Suprapubic skin (tissue), 4 donors: ENCODE data around the gene HACD1.

ENCODE experiments used
- EP300 ChIP-seq: sonication (generic); formaldehyde crosslinking; IDR thresholded peaks from one replicate; pipeline ENCODE4 v1.6.1; 2017; ENCODE audit warnings: antibody characterized with exemption
- POLR2AphosphoS5 ChIP-seq, 3 donors: sonication (generic); formaldehyde crosslinking; IDR thresholded peaks; one replicate each; pipeline ENCODE4 v1.6.1; 2017; ENCODE audit warnings: antibody characterized with exemption in 3 of 3
- TF ChIP-seq, protein P1 (sequence below), 2 donors: fragments of 200-600 bp in 1 of 2; fragments of 450-650 bp in 1 of 2; sonication (generic) in 1 of 2; IDR thresholded peaks; one replicate each; pipeline ENCODE4 v1.5.1; 2016 to 2019; ENCODE audit warnings: antibody characterized with exemption in 2 of 2, mild to moderate bottlenecking in 1 of 2, moderate library complexity in 1 of 2

DNA sequence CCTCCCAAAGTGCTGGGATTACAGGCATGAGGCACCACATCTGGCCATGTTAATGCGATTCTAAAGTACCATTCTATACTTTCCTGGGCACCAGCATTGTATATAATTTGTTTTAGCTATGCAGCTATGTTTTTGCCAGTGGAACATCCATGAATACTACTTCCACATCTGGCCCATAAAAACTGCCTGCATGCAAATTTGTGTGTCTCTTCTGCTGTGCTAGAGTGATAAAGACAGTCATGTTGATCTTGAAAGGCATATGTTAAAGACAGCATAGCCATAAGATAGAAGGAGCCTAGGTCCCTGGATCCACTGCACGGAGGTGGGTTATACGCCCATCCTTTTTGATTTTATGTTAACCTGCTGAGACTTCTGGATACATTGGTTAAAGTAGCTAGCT lies 52.3 kb downstream of the HACD1 start:
- TF ChIP-seq, protein P1, sequence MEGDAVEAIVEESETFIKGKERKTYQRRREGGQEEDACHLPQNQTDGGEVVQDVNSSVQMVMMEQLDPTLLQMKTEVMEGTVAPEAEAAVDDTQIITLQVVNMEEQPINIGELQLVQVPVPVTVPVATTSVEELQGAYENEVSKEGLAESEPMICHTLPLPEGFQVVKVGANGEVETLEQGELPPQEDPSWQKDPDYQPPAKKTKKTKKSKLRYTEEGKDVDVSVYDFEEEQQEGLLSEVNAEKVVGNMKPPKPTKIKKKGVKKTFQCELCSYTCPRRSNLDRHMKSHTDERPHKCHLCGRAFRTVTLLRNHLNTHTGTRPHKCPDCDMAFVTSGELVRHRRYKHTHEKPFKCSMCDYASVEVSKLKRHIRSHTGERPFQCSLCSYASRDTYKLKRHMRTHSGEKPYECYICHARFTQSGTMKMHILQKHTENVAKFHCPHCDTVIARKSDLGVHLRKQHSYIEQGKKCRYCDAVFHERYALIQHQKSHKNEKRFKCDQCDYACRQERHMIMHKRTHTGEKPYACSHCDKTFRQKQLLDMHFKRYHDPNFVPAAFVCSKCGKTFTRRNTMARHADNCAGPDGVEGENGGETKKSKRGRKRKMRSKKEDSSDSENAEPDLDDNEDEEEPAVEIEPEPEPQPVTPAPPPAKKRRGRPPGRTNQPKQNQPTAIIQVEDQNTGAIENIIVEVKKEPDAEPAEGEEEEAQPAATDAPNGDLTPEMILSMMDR (IDR thresholded peaks at IDR 0.05), result no peak
- TF ChIP-seq POLR2AphosphoS5 (IDR thresholded peaks at IDR 0.05), result no peak
- no peak for TF ChIP-seq EP300
